ENCODE measurements around the gene KIRREL3.

KIRREL3 gene

DNA sequence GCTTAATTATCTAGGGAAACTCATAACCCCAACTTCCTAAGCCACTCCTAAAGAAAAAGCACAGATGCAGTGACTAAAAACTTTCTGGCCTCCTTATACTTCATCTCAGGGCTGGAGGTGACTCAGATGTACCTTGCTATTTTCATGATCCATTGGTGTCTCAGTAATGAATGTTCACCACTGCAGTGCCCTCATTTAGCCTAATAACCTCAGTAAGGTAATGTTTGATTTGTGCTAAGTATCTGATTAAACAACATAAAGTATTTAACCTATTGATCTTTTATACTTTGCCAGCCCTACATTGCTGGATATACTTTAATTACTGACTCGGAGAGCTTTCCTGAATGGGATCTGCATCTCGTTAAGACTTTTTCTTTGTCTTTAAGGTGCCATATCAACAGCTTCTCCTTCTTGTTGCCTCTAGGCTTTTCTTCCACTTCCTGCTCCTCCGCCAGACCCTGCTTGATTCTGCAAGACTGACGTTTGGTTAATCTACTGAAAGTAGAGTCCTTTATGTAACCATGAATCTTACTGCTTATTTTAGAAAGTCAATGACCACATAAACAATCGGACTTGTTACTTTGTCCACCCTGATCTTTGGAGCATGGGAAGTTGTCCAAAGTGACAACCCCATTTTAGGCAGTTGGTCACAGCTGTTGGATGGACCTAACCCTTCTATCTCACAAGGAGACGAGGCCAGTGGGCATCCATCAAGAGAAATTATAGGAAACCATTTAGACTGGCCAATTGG is 342.1 kb downstream of the KIRREL3 start:
- DNase-seq, result no peak

GRCh38 chr11:126655807-126656128 is 344.8 kb downstream of the KIRREL3 start:
- no peak for DNase-seq

GRCh38 chr11:126654886-126655806 is 345.4 kb downstream of the KIRREL3 start:
- peak; percentile 20 for DNase-seq

- no peak for DNase-seq
These were observed 347.5 kb downstream of the KIRREL3 start for GRCh38 chr11:126653040-126653439.

DNA sequence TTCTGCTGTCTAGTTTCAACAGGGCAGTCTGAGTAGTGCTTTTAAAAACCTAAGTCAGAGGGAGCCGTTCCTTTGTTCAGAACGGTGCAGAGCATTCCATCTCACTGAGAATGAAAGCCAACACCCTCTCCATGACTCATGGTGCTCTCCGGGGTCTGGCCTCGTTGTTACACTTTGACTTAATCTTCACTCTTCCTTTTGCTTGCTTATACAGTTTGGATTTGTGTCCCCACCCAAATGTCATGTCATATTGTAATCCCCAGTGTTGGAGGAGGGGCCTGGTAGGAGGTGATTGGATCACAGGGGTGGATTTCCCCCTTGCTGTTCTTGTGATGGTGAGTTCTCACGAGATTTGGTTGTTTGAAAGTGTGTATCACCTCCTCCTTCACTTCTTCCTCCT is 352.8 kb downstream of the KIRREL3 start:
- DNase-seq, result no peak

- no peak for DNase-seq
These were observed 353.6 kb downstream of the KIRREL3 start for GRCh38 chr11:126646701-126647557.

DNA sequence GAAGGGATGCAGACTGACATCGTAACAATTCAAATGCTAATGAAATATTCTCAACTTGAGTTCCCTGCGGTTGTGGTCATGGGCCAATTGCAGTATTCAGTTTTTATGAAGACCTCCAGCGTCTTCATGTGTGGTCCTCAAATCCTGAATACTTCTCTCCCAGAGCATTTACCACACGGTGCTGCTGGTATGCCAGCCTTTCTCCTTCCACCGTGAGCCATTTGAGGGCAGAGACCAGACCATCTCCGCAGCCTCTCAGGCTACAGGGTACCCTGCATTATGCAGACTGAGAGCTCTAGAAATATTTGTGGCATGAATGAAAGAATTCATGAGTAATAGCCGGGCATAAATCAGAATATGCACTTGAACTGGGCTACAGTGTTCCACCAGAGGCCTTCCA is 355.4 kb downstream of the KIRREL3 start:
- DNase-seq, result no peak

DNA sequence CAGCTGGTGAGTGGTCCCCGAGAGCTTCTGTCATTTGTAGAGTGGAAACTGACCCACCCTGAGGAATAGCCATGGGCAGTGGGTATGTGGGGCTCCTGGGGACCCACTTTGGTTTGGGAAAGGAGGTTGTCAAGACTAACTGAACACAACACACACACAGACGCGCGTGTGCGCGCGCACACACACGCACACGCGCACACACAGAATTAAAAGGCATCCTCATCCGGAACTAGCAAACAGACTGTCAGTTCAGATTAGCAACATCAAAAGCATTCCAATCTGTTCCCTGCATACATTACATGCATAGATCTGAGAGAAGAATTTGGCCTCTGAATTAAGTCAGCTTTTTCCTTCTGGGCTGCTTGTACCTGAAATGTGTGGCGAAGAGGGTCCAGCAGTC is 360.4 kb downstream of the KIRREL3 start:
- no peak for DNase-seq

DNA sequence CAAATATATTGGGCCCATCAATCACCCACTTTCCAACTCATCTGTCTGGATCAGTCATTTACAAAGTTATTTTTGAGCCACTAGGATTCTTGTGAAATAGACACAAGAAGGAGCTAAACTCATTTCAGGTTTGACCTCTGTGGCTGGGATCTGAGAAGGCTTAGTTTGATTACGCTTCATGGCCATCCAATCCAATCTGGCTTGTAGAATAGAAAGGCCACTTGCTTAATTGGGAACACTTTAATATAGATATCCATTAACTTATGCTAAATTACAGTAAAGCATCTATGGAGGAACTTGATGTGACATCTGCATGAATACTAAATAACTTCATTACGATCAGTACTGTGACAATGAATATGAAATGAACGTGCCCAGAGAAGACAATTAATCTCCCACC is 360.9 kb downstream of the KIRREL3 start:
- no peak for DNase-seq

- no peak for DNase-seq
These were observed 361.9 kb downstream of the KIRREL3 start for GRCh38 chr11:126638648-126639047.

- no peak for DNase-seq
These were observed 362.8 kb downstream of the KIRREL3 start for GRCh38 chr11:126637795-126638175.

DNA sequence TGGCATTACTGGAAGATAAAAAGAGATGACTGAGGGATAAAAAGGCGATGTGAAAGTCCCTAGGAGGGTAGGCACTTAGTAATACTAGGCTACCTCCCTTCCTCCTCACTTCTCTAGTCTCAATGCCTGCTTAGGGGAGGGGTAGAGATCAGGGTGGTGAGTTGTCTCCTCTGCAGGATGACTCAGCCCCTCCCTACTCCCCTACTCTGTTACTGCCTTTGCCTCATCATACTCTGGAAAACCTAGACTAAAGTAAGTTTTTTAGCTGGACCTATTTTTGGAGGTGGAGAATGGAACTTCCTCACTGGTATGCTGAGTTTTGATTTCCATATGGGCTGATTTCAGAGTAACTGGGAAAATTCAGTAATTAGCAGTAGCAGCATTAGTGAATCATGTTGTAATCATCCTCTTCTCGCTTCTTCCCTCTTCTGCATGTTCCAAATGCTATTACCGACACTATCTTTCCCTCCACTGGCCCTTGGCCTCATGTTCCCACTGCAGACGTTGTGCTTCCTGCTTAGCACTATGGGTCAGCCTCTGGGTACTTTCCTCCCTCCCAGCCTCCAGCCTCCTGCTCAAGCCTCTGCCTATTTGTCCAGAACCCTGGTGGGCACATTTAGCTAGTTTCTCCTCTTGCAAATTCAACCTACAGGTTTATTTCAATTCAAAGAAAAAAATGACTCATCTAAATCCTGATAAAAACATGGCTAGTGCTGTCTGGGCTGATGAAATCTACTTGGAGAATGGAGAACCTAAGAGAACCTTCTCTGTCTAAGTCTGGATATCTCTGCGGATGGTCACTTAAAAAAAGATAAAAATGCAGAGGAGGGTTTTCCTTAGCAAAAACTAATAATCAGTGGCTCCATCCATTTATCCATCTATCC is 363.4 kb downstream of the KIRREL3 start:
- no peak for DNase-seq

DNA sequence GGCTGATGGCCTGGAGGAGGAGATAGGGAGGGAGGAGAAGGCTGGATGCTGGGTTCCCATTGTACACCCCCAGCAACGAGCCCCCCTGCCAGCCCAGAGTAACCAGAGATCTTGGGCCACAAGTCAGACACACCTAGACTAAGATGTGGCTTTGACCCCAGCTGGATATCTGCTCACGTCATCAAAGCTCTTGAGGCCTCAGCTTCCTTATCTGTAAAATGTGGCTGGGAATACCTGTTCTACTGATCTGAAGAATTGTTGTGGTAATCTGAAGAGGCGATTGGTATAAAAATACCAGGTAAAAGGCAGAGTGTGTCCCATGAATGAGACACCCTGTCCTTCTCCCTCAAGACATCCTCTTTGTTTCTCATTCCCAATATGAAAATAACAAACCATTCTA is 365.1 kb downstream of the KIRREL3 start:
- DNase-seq, result no peak

- no peak for DNase-seq
These were observed 365.6 kb downstream of the KIRREL3 start for GRCh38 chr11:126634963-126635362.

GRCh38 chr11:126633330-126633729 is 367.2 kb downstream of the KIRREL3 start:
- no peak for DNase-seq

DNA sequence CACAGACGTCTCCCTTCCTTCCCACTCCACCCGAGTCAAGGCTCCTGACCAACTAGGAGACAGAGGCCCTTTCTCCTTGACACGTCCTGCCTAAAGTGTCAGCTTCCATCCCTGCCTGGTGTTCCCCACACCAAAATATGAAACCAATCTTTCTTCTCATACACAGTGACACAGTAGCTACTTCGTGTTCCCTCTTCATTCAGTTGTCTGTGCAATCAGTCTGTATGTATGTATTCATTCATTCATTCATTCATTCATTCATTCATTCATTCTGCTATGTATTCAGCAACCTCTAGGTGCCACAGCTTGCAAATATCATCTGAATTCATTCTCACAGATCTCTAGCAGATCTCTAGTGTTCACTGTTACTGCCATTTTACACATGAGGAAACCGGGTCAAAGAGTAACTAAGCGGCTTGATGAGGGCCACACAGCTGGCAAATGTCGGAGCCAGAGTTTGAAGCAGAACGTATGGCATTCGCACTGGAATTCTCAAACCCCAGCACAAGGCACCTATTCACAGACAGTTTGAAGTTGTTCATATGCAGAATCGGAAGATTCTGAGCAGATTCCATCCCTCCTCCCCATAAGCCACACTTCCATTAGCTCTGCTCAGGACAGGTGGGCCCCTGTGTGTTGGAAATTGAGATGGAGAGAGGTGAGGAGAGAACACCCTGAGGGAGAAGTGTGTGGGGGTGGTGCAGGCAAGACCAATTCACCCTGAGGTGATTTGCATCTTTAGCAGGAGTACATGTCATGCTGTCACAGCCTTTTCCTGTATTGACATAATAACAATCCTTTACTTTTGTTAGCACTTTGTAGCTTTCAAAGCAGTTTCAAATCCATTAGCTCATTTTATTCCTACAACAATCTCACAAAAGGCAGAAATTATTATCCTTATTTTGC is 369.4 kb downstream of the KIRREL3 start:
- DNase-seq, result no peak

DNA sequence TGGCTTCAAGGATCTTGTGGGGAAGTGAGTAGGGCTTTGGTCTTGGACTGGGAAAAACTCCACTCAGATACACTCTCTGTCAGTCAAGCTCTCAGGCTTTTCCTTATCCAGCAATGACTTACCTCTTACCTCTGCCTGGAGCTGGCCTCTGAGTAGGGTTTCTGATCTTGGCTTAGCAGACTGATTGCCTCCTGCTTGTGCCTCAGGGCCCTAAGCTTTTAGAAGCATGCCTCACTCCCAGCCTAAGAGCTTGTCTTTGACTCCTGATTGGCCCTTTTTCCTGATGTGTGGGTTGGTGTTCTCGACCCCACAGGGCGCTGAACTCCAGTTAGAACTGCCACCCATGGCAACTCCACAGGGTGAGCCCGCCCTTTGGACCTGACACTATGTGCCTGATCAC is 370.1 kb downstream of the KIRREL3 start:
- DNase-seq, result no peak

- DNase-seq, result no peak
These were observed 371.6 kb downstream of the KIRREL3 start for GRCh38 chr11:126628790-126629621.

- DNase-seq, result no peak
These were observed 372.1 kb downstream of the KIRREL3 start for GRCh38 chr11:126628450-126628789.

GRCh38 chr11:126627421-126627820 is 373.1 kb downstream of the KIRREL3 start:
- no peak for DNase-seq

Data from NCI-H187 treated with DMSO at 0.1 percent for 48 hours (cell line).